ENCODE results near the gene SEPTIN14.
"Not testable (repeated sequence)": the region's sequence is repeated elsewhere in the genome, so short reads cannot be mapped to it uniquely, and the experiment has no call there.

Gene SEPTIN14

DNA sequence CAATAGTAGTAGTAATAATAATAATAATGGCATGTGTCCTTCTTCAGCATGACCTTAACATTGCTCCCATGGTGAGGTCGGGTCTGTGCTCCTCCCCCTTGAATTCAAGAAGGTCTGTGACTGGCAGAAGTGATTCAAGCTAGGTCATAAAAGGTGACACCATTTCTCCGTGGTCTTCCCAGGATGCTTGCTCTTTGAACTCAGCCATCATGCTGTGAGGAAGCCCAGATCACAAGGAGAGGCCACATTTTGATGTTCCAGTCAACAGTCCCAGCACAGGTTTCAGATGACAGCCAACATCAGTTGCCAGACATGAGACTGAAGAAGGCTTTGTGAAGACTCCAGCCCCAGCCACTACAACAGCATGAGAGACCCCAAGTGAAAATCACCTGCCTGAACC lies 83.9 kb downstream of the SEPTIN14 start:
- no peak for DNase-seq

DNA sequence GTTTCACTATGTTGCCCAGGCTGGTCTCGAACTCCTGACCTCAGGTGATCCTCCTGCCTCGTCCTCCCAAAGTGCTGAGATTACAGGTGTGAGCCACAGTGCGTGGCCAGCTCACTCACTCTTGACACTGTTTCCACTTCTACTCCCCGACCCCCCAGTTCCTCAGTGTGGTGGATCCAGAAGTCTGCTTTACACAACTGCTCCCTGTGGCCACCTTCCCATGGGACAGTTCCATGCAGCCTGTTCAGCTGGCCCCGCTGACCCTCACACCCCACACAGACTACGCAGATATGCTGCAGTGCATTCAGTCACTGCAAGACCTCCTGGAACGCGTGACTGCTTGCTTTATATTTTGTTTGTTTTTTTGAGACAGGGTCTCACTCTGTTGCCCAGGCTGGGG lies 86.4 kb downstream of the SEPTIN14 start:
- no peak for DNase-seq

DNA sequence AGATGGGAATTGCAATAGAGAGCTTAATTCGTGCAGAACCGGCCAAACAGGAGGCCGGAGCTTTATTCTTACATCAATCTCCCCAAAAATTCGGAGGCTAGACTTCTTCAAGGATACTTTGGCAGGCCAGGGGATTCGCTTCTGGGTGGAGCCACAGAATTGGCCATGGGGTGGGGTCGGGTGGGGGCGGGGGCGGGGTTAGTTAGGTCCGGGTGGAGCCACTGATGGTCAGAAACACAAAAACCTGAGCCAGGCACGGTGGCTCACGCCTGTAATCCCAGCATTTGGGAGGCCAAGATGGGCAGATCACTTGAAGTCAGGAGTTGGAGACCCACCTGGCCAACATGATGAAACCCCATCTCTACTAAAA lies 87.5 kb downstream of the SEPTIN14 start:
- DNase-seq: no peak

DNA sequence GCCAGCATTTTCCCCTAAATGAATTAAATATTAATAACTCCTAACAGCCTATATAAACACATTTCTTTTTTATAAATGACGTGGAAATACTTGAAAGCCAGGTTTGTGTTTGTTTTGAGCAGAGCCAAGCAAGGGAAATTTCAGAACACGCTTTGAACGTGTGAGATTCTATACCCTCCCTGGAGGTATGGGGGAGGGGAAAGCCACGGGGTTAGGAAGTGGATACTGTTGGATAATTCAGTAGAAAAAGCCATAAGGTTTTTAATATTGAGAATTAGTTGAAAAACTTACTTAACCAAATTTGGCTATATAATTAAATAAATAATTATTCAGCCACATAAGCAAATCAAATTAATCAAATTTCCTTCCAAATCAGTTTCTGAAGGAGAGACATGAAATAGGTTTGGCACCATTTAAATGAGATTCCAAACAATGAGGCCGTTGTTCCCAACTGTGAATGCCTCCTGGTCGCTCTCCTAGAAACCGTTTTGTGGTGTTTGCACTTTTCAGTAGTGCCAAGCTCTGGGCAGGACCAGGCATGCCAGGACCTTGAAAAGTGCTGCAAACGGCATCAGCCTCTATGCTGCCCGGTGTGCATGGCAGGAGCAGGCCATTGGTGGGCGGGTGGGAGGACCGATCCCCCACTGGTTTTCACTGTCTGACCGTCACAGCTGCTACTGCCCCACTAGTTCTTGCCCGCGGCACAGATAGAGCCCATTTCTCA lies 88.1 kb downstream of the SEPTIN14 start:
- no peak for DNase-seq

DNA sequence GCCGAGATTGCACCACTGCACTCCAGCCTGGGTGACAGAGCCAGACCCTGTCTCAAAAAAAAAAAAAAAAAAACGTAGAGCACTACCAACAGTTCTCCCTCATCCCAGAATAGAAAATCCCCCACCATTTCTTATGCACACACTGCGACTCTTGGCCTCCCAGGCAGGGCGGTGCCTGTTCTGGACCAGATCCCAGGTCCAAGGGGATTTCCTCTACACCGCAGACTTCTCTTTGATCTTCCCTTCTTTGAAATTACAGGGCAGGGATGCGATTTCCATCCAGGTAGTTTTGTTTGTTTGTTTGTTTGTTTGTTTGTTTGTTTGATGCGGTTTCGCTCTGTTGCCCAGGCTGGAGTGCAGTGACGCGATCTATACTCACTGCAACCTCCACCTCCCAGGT lies 91.8 kb downstream of the SEPTIN14 start:
- DNase-seq: no peak

DNA sequence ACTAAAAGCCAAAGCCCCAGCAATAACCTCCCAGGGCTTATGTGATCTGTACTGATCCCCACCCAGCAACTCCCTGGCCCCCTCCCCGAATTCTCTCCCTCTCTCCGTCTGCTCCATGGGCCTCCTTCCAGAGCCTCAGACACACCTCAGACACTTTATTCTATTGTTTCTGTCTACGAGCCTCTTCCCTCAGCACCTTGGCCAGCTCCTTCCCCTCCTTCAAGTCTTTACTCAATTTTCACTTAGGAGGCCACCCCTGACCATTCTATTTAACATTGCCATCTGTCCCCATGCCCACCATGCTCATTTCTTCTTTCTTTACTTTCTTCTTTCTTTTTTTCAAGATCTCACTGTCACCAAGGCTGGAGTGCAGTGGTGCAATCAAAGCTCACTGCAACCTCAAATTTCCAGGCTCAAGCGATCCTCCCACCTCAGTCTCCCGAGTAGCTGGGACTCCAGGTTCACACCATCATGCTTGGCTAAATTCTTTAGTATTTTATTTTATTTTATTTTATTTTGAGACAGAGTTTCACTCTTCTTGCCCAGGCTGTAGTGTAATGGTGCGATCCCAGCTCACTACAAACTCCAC lies 109.2 kb downstream of the SEPTIN14 start:
- DNase-seq: not testable (repeated sequence)

DNA sequence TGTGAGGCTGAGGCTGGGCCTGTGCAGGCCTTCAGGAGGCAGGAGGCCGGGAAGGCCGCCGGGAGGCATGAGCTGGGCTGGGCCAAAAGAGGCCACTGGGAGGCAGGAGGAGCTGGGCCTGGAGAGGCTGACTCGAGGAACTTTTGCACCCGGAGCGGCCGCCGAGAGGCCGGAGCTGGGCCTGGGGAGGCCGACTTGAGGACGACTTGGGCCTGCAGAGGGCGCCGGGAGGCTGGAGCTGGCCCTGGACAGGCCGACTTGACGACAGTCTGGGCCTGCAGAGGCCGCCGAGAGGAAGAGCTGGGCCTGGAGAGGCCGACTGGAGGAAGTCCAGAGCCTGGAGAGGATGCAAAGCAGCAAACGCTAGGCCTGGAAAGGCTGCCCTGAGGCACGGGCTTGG lies 117.8 kb downstream of the SEPTIN14 start:
- DNase-seq: not testable (repeated sequence)
